GM12874 (cell line): ENCODE data around the gene LRFN2.

ENCODE experiments used
- TF ChIP-seq, protein P1 (sequence below): IDR thresholded peaks from 2 replicates; pipeline ENCODE4 v1.5.1; 2011; ENCODE audit warnings: low read depth, mild to moderate bottlenecking, control low read depth, low read length, moderate library complexity; ENCODE audit not compliant: insufficient read depth

Gene LRFN2

DNA sequence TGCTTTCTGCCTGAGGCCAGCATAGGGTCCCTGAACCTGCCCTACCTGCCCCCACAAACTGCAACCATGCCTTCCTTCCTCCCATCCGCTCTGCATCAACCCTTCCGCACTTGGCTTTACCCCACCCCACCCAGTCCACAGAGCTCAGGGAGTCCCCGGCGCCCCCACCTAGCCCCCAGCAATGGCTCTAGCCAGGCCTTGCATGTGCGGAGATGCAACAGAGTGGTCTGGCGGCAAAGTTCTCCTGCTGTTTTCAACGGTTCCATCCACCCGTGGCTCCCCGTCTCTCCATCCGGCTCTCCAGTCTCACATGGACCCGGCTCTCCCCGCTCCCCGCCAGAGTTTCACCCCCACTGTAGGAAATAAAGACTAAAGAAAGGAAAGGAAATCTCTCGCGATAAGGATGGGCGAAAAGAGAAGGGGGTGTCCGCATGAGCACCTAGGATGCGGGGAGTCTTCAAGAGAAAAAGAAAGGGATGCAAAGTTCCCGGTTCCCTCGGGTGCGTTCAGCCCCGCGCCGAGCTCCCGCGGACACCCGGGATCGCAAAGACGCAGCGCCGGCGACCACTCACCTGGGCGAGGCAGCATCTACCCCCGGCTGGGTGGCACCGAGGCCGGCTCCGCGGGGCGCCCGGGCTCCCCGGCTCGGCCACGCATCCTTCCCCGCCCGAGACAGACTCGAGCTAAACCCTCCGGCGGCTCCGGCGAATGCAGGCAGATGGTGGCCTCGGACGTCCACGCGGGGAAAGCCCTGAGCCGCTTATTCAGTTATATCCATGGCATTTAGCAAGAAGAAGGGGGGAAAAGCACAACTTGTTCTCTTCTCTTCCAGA, 579 bp downstream of the LRFN2 start:
- TF ChIP-seq, protein P1, sequence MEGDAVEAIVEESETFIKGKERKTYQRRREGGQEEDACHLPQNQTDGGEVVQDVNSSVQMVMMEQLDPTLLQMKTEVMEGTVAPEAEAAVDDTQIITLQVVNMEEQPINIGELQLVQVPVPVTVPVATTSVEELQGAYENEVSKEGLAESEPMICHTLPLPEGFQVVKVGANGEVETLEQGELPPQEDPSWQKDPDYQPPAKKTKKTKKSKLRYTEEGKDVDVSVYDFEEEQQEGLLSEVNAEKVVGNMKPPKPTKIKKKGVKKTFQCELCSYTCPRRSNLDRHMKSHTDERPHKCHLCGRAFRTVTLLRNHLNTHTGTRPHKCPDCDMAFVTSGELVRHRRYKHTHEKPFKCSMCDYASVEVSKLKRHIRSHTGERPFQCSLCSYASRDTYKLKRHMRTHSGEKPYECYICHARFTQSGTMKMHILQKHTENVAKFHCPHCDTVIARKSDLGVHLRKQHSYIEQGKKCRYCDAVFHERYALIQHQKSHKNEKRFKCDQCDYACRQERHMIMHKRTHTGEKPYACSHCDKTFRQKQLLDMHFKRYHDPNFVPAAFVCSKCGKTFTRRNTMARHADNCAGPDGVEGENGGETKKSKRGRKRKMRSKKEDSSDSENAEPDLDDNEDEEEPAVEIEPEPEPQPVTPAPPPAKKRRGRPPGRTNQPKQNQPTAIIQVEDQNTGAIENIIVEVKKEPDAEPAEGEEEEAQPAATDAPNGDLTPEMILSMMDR = no peak

DNA sequence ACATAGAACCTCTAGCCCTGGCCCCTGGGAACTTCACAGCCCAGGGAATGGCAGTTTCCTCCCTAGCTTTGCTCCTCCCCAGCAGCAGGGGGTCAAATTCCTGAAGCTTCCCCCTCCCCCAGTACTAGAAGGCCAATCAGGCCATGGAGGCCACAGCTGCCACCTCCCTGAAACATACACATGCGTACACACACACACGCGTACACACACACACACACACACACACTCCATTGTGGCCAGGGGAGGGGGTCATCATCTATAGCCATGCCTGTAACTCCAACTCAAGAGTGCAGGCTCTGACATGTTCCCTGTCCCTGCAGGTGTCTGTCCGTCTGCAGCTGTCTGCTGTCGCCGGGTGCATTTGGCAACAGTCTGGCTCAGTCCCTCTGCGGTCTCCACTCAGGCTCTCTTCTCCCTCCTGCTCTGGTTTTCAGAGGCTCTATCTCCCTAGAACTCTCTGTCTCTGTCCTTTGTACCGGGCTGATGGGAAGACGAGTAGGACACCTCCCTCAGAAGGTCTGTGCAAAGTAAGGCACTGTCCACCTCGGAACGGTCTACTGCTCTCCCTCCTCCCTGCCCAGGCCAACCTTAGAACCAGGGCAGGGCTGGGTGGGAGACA, 1.4 kb downstream of the LRFN2 start:
- TF ChIP-seq, protein P1 = no peak

DNA sequence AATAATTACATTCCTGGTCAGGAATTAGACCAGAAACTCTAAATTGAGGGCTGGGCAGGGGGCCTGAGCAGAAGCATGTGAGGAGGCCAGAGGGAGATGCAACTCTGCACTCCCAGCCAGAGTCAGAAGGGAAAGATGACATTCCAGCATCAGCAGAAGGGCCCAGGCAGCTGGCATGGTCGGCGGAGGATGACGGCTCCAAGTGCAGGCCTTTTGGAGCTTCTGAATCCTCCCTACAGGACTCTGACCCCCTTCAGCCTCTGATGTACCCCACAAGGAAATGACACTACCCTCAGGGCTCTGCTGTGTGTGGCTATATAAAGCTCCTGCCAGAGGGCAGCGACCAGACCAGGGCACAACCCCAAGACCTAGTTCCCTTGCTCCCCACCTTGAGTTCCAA, 1.9 kb downstream of the LRFN2 start:
- TF ChIP-seq, protein P1 = no peak

DNA sequence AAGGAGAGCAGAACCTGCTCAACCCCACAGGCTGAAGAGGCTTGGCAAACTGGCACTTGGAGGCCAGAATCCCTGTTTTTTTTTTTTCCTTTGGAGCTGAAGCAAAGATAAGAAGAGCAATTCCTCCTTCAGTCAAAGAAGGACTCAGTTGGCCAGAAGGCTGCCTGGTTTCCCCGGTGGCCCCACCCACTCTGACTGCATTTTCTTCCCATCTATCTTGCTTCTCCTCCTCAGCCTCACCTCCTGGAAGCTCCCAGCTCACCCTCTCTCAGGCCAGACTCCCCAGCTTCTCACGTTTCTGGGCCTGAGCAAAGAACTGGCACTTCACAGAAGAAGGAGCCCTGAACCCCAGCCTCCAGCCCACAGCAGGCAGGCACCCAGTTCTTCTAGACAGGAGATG, 2.4 kb downstream of the LRFN2 start:
- TF ChIP-seq, protein P1 = no peak

DNA sequence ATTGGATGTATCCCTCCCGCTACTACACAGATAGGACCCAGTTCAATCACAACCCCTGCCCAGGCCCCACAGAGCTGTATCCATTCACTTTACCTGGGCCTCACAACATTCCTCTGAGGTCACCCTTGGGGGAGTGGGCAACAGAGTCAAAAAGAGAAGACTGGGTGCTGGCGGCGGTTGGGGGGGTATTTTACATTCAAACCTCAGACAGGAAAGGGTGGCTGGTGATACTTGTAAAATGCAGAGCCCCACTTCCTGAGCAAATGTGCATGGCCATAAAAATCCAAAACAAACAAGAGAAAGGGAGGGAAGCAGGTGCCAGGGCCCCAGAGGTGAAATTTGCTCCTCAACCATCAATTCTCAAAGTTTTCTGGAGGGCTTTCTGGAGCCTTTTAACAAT, 3.5 kb downstream of the LRFN2 start:
- TF ChIP-seq, protein P1 = no peak

DNA sequence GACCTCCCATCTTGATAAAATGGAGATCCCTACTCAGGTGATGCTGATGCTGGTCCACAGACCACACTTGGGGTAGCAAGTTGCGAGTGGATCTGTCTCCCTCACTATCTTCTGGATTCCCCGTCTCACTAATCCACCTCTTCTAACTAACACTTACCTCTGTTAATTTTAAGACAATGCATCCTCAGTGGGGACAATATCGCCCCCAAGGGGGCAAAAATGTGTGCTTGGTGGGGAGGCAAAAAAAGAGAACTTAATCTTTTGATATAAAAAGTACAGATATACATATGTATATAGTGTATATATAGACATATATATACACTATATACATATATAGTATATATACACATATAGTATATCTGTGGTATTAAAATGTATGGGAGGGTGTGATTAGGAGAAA, 4.3 kb downstream of the LRFN2 start:
- TF ChIP-seq, protein P1 = 0 out of 2 replicates have a peak, but pooled peaks have one; percentile 4

DNA sequence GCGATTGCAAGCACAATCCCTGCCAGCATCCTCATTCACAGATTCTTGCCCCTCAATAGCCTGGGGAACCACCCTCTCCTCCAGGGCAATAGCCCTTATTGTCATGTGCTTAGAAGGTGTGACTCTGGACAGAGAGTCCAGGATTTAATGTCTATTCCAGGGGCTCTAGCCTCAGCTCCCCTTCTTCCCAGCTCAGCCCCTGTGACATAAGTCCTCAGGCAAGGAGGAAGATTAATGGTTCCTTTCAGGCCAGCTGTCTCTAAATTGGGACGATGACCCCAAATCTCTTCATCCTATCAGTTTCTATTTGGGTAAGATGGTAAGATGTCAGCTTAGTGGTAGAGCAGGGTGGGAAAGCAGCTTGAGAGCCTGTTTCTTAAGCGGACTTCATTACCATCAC, 8.1 kb downstream of the LRFN2 start:
- TF ChIP-seq, protein P1 = no peak
